Natural killer cell (primary cell): Measurements from ENCODE around the gene SLTM. TPM values are rescaled to one million over a fixed set of nuclear protein-coding genes. Genes with fewer than 3 reads are reported as not detected.
"Not testable (repeated sequence)": the region's sequence is repeated elsewhere in the genome, so short reads cannot be mapped to it uniquely, and the experiment has no call there.

ENCODE experiments used
- ATAC-seq, 3 donors: fragments of 150-1000 bp in 2 of 3; fragments of 200-7000 bp in 1 of 3; cut with Tn5 transposase; 1 replicate in 1 of 3; 2 replicates in 2 of 3; pipeline ENCODE4 v1.10.0; 2021; ENCODE audit warnings: mild to moderate bottlenecking in 2 of 3, moderate library complexity in 2 of 3
- DNase-seq, 2 donors: peaks; one replicate each; pipeline versions ENCODE4 v3.0.0 to v3.0.0-alpha.2; 2013 to 2021; ENCODE audit warnings: mixed read lengths in 1 of 2
- H3K27ac ChIP-seq: one replicate; pipeline ENCODE4 v1.5.1; 2013; ENCODE audit warnings: mild to moderate bottlenecking, low read length
- H3K27me3 ChIP-seq: one replicate; pipeline ENCODE4 v1.6.1; 2013; ENCODE audit warnings: low read length; ENCODE audit not compliant: control insufficient read depth, insufficient read depth
- H3K36me3 ChIP-seq: one replicate; pipeline ENCODE4 v1.6.1; 2013; ENCODE audit warnings: low read length; ENCODE audit not compliant: control insufficient read depth, insufficient read depth
- H3K4me1 ChIP-seq: one replicate; pipeline ENCODE4 v1.6.1; 2013; ENCODE audit warnings: low read length; ENCODE audit not compliant: control insufficient read depth, insufficient read depth
- H3K4me3 ChIP-seq: one replicate; pipeline ENCODE4 v1.5.1; 2013; ENCODE audit warnings: low read length
- H3K9me3 ChIP-seq: one replicate; pipeline ENCODE4 v1.6.1; 2013; ENCODE audit warnings: low read length; ENCODE audit not compliant: control insufficient read depth, insufficient read depth
- H3K27ac Mint-ChIP-seq, 2 donors: one replicate each; pipeline ENCODE4 v1.8.0; 2022; ENCODE audit warnings: mild to moderate bottlenecking in 2 of 2, mixed read lengths in 2 of 2, moderate library complexity in 1 of 2
- H3K27me3 Mint-ChIP-seq, 2 donors: one replicate each; pipeline ENCODE4 v1.8.0; 2022; ENCODE audit warnings: low read depth in 2 of 2, mixed read lengths in 2 of 2
- H3K36me3 Mint-ChIP-seq: one replicate; pipeline ENCODE4 v1.8.0; 2022; ENCODE audit warnings: mixed read lengths
- H3K4me1 Mint-ChIP-seq, 2 donors: one replicate each; pipeline ENCODE4 v1.8.0; 2022; ENCODE audit warnings: mixed read lengths in 2 of 2
- H3K4me3 Mint-ChIP-seq: one replicate; pipeline ENCODE4 v1.8.0; 2022; ENCODE audit warnings: mild to moderate bottlenecking, moderate library complexity, mixed read lengths
- H3K9me3 Mint-ChIP-seq, 2 donors: one replicate each; pipeline ENCODE4 v1.8.0; 2022; ENCODE audit warnings: mixed read lengths in 2 of 2
- WGBS: methylation state at CpG from one replicate; pipeline ENCODE4 v1.1.7; 2013; ENCODE audit warnings: missing lambda C conversion rate; ENCODE audit not compliant: insufficient coverage; 5-methylcytosine and 5-hydroxymethylcytosine counted together
- intact Hi-C: fragments of 100-400 bp; cut with micrococcal nuclease; formaldehyde crosslinking; loops from one replicate; pipeline ENCODE4 v1.14.2; 2022
- total RNA-seq, 4 donors: library from RNA; stranded (reverse); fragments of 120-200 nt in 1 of 4; gene quantifications; one replicate each; pipeline versions ENCODE4 v1.2.3 to v1.2.4, GENCODE V29; 2013 to 2022
- TF ChIP-seq, protein P1 (sequence below): fragments of 200-600 bp; IDR thresholded peaks from one replicate; pipeline ENCODE4 v1.8.0; 2022; ENCODE audit warnings: antibody characterized with exemption

SLTM gene
- total RNA-seq, 3 donors from 2014 or later (not counting 1 experiment from before 2014, with no cell fraction given): 206 to 226 (median 223) TPM

- no peak overlapping the region for H3K27ac ChIP-seq
- intact Hi-C loops: no loop called here
- 100% methylated on average over 1 of the region's 4 CpGs for WGBS
- Mint-ChIP-seq H3K9me3 (no peaks in the 10 kb centered on the region), H3K4me1 (peaks cover 25 to 30% of the 10 kb centered on the region in 2 donors), H3K27ac (peak overlapping the region in 1 of 2 donors; percentile 46), H3K27me3 (no peaks in the 10 kb centered on the region), H3K4me3 (no peak overlapping the region), H3K36me3 (no peaks in the 10 kb centered on the region)
- peaks cover 23% of the 10 kb centered on the region for H3K36me3 ChIP-seq
- H3K4me3 ChIP-seq: no peak overlapping the region
- DNase-seq: no peak
- ATAC-seq: no peak
- H3K9me3 ChIP-seq: no peaks in the 10 kb centered on the region
- TF ChIP-seq, protein P1, sequence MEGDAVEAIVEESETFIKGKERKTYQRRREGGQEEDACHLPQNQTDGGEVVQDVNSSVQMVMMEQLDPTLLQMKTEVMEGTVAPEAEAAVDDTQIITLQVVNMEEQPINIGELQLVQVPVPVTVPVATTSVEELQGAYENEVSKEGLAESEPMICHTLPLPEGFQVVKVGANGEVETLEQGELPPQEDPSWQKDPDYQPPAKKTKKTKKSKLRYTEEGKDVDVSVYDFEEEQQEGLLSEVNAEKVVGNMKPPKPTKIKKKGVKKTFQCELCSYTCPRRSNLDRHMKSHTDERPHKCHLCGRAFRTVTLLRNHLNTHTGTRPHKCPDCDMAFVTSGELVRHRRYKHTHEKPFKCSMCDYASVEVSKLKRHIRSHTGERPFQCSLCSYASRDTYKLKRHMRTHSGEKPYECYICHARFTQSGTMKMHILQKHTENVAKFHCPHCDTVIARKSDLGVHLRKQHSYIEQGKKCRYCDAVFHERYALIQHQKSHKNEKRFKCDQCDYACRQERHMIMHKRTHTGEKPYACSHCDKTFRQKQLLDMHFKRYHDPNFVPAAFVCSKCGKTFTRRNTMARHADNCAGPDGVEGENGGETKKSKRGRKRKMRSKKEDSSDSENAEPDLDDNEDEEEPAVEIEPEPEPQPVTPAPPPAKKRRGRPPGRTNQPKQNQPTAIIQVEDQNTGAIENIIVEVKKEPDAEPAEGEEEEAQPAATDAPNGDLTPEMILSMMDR: no peak
- no peaks in the 10 kb centered on the region for H3K27me3 ChIP-seq
- H3K4me1 ChIP-seq: no peaks in the 10 kb centered on the region
These were observed 12.2 kb downstream of the SLTM start for GRCh38 chr15:58921267-58921790.

DNA sequence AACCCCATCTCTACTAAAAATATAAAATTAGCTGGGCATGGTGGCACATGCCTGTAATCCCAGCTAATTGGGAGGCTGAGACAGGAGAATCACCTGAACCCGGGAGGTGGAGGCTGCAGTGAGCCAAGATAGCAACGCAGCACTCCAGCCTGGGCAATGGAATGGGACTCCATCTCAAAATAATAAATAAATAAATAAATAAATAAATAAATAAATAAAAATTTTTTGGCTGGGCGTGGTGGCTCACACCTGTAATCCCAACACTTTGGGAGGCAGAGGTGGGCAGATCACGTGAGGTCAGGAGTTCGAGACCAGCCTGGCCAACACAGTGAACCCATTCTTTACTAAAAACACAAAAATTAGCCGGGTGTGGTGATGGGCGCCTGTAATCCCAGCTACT is 13.0 kb downstream of the SLTM start:
- intact Hi-C loops, H3K4me3 ChIP-seq, H3K36me3 Mint-ChIP-seq, H3K9me3 Mint-ChIP-seq, H3K4me3 Mint-ChIP-seq, H3K27me3 Mint-ChIP-seq, H3K27ac Mint-ChIP-seq, H3K27me3 ChIP-seq, H3K27ac ChIP-seq, H3K9me3 ChIP-seq, H3K4me1 ChIP-seq, ATAC-seq, DNase-seq: not testable (repeated sequence)
- peaks cover 29 to 30% of the 10 kb centered on the region in 2 donors for H3K4me1 Mint-ChIP-seq
- H3K36me3 ChIP-seq: peaks cover 19% of the 10 kb centered on the region
- 100% methylated on average over 5 of the region's 7 CpGs for WGBS

DNA sequence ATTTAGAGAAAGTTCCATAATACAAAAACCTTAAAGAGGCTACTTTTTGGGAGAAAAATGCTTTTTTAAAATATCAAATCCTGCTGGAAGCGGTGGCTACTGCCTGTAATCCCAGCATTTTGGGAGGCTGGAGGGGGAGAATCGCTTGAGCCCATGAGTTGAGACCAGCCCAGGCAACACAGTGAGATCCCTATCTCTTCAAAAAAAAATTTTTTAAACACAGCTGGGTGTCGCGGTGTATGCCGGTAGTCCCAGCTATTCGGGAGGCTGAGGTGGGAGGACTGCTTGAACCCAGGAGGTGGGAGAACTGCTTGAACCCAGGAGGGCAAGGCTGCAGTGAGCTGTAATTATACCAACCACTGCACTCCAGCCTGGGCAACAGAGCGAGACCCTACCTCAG is 14.2 kb downstream of the SLTM start:
- H3K27ac ChIP-seq: no peak overlapping the region
- peaks cover 10% of the 10 kb centered on the region for H3K36me3 Mint-ChIP-seq
- no peaks in the 10 kb centered on the region for H3K27me3 ChIP-seq
- H3K4me1 Mint-ChIP-seq: peaks cover 36 to 37% of the 10 kb centered on the region in 2 donors
- ATAC-seq (no peak), DNase-seq (no peak)
- no peak overlapping the region for H3K4me3 ChIP-seq
- peaks cover 25% of the 10 kb centered on the region for H3K36me3 ChIP-seq
- TF ChIP-seq, protein P1: no peak
- no peaks in the 10 kb centered on the region for H3K9me3 Mint-ChIP-seq
- H3K27me3 Mint-ChIP-seq: no peaks in the 10 kb centered on the region
- H3K27ac Mint-ChIP-seq: no peak overlapping the region
- H3K4me3 Mint-ChIP-seq: no peak overlapping the region
- intact Hi-C loops: no loop called here
- H3K9me3 ChIP-seq: no peaks in the 10 kb centered on the region
- 94% methylated on average over 7 of the region's 7 CpGs for WGBS
- no peaks in the 10 kb centered on the region for H3K4me1 ChIP-seq

- TF ChIP-seq, protein P1: no peak
- Histone ChIP-seq H3K36me3 (peaks cover 33% of the 10 kb centered on the region), H3K4me3 (no peak overlapping the region), H3K9me3 (no peaks in the 10 kb centered on the region), H3K4me1 (no peaks in the 10 kb centered on the region), H3K27me3 (no peaks in the 10 kb centered on the region), H3K27ac (no peak overlapping the region)
- intact Hi-C loops: no loop called here
- no peak overlapping the region for H3K4me3 Mint-ChIP-seq
- ATAC-seq (no peak), DNase-seq (no peak)
- H3K27ac Mint-ChIP-seq: no peak overlapping the region
- peaks cover 19% of the 10 kb centered on the region for H3K36me3 Mint-ChIP-seq
- H3K9me3 Mint-ChIP-seq: no peaks in the 10 kb centered on the region
- no peaks in the 10 kb centered on the region for H3K27me3 Mint-ChIP-seq
- H3K4me1 Mint-ChIP-seq: peaks cover 29 to 35% of the 10 kb centered on the region in 2 donors
- WGBS: 100% methylated on average over 3 of the region's 5 CpGs
These were observed 15.2 kb downstream of the SLTM start for GRCh38 chr15:58918239-58918638.

DNA sequence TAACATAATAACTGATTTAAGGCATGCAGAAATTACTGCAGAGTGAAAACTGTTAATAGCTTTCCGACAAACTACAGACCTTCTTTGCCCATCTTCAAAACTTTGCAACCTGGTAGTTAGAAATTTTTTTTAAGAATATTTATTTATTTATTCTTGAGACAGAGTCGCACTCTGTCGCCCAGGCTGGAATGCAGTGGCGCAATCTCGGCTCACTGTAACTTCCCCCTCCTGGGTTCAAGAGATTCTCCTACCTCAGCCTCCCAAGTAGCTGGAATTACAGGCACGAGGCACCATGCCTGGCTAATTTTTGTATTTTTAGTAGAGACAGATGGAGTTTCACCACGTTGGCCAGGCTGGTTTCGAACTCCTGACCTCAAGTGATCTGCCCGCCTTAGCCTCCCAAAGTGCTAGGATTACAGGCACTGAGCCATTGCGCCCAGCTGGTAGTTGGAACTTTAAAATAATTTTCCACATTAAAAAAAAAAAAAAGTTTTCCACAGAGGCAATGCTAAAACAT is 15.8 kb downstream of the SLTM start:
- Mint-ChIP-seq H3K4me1 (peaks cover 23 to 30% of the 10 kb centered on the region in 2 donors), H3K27ac (peak overlapping the region in 1 of 2 donors; percentile 11), H3K36me3 (peaks cover 21% of the 10 kb centered on the region)
- H3K4me3 Mint-ChIP-seq, ATAC-seq, H3K27ac ChIP-seq, H3K4me3 ChIP-seq, H3K4me1 ChIP-seq, intact Hi-C loops, H3K9me3 ChIP-seq, H3K9me3 Mint-ChIP-seq, H3K27me3 Mint-ChIP-seq, DNase-seq, H3K27me3 ChIP-seq: not testable (repeated sequence)
- H3K36me3 ChIP-seq: peaks cover 38% of the 10 kb centered on the region
- 96% methylated on average over 8 of the region's 10 CpGs for WGBS
